HepG2 (cell line): ENCODE measurements around the gene FRMD1. TPM values are rescaled to one million over a fixed set of nuclear protein-coding genes. Genes with fewer than 3 reads are reported as not detected.

Experiments
- ETV6 ChIP-seq: sonication (generic); formaldehyde crosslinking; conservative IDR thresholded peaks from 2 replicates; pipeline ENCODE4 v1.4.0; 2020; ENCODE audit warnings: missing genetic modification reagents
- HCFC1 ChIP-seq: fragments of 150-350 bp; IDR thresholded peaks from 2 replicates; pipeline ENCODE4 v1.6.1; 2014; ENCODE audit warnings: low read depth, low read length
- NFKBIZ ChIP-seq: IDR thresholded peaks from 2 replicates; pipeline ENCODE4 v1.6.1; 2018; ENCODE audit warnings: missing genetic modification reagents, missing compliant biosample characterization
- RFX1 ChIP-seq: fragments of 450-650 bp; IDR thresholded peaks from 2 replicates; pipeline ENCODE4 v1.6.1; 2017
- SP4 ChIP-seq: sonication (generic); formaldehyde crosslinking; IDR thresholded peaks from 2 replicates; pipeline ENCODE4 v1.8.1; 2023; ENCODE audit warnings: mild to moderate bottlenecking, missing genetic modification reagents
- TAF15 ChIP-seq: fragments of 200-400 bp; formaldehyde crosslinking; IDR thresholded peaks from one replicate; pipeline ENCODE4 v1.6.1; 2018; ENCODE audit warnings: mild to moderate bottlenecking, low read depth, low read length; ENCODE audit not compliant: poor library complexity, severe bottlenecking
- THAP11 ChIP-seq: IDR thresholded peaks from 2 replicates; pipeline ENCODE4 v1.6.1; 2016; ENCODE audit warnings: missing biosample characterization, missing genetic modification reagents
- ZNF180 ChIP-seq: sonication (generic); formaldehyde crosslinking; IDR thresholded peaks from 2 replicates; pipeline ENCODE4 v1.4.0; 2020; ENCODE audit warnings: low read depth, missing genetic modification reagents, borderline replicate concordance
- ZNF3 ChIP-seq: IDR thresholded peaks from 2 replicates; pipeline ENCODE4 v1.7.0; 2017; ENCODE audit warnings: inconsistent platforms
- ZNF382 ChIP-seq: sonication (generic); formaldehyde crosslinking; IDR thresholded peaks from 2 replicates; pipeline ENCODE4 v1.5.0; 2020; ENCODE audit warnings: missing genetic modification reagents, mild to moderate bottlenecking, borderline replicate concordance
- ZNF891 ChIP-seq: sonication (generic); formaldehyde crosslinking; IDR thresholded peaks from 2 replicates; pipeline ENCODE4 v1.5.0; 2020; ENCODE audit warnings: mild to moderate bottlenecking, missing genetic modification reagents
- ZSCAN31 ChIP-seq: sonication (generic); formaldehyde crosslinking; IDR thresholded peaks from 2 replicates; pipeline ENCODE4 v1.5.0; 2020; ENCODE audit warnings: low read depth, mild to moderate bottlenecking, missing genetic modification reagents
- polyA plus RNA-seq, 8 experiments: library from polyadenylated mRNA; depleted of rRNA in 3 of 8; stranded (reverse) in 7 of 8; unstranded in 1 of 8; fragments of >200 nt; fragmentation: Illumina TruSeq in 4 of 8; extraction: Trizol in 4 of 8; gene quantifications; 2 replicates each; pipeline versions ENCODE4 v1.2.1 to v1.2.3, GENCODE V29; 2011 to 2016; ENCODE audit warnings: low read depth in 4 of 8, missing spikeins in 1 of 8, mixed read lengths in 1 of 8; ENCODE audit not compliant: insufficient read depth in 1 of 8
- total RNA-seq, 5 experiments: library from RNA; depleted of rRNA; stranded (reverse); fragments of >200 nt; fragmentation: Illumina TruSeq; extraction: Trizol; gene quantifications; 2 replicates each; pipeline ENCODE4 v1.2.3, GENCODE V29; 2016; ENCODE audit warnings: low read depth in 1 of 5
- TF ChIP-seq, protein P1 (sequence below): IDR thresholded peaks from 2 replicates; pipeline ENCODE4 v1.6.1; 2016
- TF ChIP-seq, protein P2 (sequence below): sonication (generic); formaldehyde crosslinking; IDR thresholded peaks from 2 replicates; pipeline ENCODE4 v1.4.0; 2020; ENCODE audit warnings: missing genetic modification reagents
- TF ChIP-seq, protein P3 (sequence below), 2 experiments: sonication (generic) in 1 of 2; formaldehyde crosslinking in 1 of 2; IDR thresholded peaks; 2 replicates each; pipeline versions ENCODE4 v1.4.0 to v1.6.1; 2018 to 2020; ENCODE audit warnings: missing genetic modification reagents in 2 of 2, borderline replicate concordance in 1 of 2, low read depth in 1 of 2, mild to moderate bottlenecking in 1 of 2, missing biosample characterization in 1 of 2
- TF ChIP-seq, protein P4 (sequence below): conservative IDR thresholded peaks from 2 replicates; pipeline ENCODE4 v1.6.1; 2018; ENCODE audit warnings: missing genetic modification reagents
- TF ChIP-seq, protein P5 (sequence below): sonication (generic); formaldehyde crosslinking; IDR thresholded peaks from 2 replicates; pipeline ENCODE4 v1.4.0; 2020; ENCODE audit warnings: mild to moderate bottlenecking, missing genetic modification reagents, borderline replicate concordance

FRMD1 gene
- total and polyA plus RNA-seq, 2 of the 13 experiments (the other 11 are each of a cell fraction or from before 2014, with no cell fraction given): 0.01 TPM; not detected in 1

DNA sequence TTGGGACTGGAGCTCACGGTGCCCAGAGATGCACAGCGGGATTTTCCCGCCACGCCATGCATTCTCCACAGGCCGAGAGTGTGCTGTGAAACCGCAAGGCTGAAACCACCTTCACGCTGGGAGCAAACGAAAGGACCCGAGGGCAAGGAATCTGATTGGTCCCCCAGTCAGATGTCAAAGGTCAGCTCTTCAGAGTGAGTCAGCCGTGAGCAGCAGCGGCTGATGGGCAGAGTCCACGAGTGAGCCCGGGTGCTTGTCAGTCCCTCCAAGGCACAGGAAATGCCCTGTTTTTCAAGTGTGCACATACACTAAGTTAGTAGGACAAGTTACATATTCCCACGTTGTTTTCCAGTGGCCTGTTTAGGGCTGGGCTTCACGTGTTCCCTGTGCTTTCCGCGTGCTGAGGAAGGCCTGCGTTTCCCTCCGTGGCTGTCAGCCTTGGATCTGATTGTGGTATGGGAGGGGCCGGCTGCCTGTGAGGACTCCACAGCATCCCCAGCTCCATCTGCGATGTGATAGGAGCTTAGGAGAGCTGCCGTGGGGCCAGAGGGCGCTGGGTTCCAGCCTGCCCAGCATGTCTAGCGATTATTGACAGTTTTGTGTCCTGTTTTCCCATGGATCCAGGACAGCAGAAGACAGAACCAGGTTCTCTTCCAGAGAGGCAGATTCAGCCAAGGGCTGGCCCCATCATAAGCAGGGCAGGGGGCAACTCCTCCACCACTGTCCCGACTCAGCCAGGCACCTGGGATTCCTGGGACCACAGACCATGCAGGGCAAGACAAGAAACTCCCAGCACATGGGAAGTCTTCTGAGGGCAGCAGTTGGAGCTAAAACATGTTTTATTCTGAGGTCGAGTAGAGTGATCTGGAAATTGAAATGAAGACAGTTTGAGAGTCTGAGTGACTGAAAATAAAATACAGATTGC lies 38.2 kb upstream of the FRMD1 start (continued):
- TF ChIP-seq, protein P1, sequence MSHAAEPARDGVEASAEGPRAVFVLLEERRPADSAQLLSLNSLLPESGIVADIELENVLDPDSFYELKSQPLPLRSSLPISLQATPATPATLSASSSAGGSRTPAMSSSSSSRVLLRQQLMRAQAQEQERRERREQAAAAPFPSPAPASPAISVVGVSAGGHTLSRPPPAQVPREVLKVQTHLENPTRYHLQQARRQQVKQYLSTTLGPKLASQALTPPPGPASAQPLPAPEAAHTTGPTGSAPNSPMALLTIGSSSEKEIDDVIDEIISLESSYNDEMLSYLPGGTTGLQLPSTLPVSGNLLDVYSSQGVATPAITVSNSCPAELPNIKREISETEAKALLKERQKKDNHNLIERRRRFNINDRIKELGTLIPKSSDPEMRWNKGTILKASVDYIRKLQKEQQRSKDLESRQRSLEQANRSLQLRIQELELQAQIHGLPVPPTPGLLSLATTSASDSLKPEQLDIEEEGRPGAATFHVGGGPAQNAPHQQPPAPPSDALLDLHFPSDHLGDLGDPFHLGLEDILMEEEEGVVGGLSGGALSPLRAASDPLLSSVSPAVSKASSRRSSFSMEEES: no peak
- TF ChIP-seq TAF15 (no peak), THAP11 (CRISPR knock-in tag) (no peak), ZNF180 (no peak), ZNF3 (CRISPR knock-in tag) (no peak), HCFC1 (no peak), ETV6 (CRISPR knock-in tag) (no peak), RFX1 (no peak), ZSCAN31 (CRISPR knock-in tag) (0 out of 2 replicates have a peak, but pooled peaks have one; percentile 66), ZNF382 (CRISPR knock-in tag) (no peak), ZNF891 (CRISPR knock-in tag) (peak; percentile 39; the same call in 1 of the 2 replicates), SP4 (CRISPR knock-in tag) (peak; percentile 44; the same call in 1 of the 2 replicates), NFKBIZ (CRISPR knock-in tag) (no peak)
- TF ChIP-seq, protein P2, sequence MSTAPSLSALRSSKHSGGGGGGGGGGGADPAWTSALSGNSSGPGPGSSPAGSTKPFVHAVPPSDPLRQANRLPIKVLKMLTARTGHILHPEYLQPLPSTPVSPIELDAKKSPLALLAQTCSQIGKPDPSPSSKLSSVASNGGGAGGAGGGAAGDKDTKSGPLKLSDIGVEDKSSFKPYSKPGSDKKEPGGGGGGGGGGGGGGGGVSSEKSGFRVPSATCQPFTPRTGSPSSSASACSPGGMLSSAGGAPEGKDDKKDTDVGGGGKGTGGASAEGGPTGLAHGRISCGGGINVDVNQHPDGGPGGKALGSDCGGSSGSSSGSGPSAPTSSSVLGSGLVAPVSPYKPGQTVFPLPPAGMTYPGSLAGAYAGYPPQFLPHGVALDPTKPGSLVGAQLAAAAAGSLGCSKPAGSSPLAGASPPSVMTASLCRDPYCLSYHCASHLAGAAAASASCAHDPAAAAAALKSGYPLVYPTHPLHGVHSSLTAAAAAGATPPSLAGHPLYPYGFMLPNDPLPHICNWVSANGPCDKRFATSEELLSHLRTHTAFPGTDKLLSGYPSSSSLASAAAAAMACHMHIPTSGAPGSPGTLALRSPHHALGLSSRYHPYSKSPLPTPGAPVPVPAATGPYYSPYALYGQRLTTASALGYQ (CRISPR knock-in tag): no peak
- TF ChIP-seq, protein P3, sequence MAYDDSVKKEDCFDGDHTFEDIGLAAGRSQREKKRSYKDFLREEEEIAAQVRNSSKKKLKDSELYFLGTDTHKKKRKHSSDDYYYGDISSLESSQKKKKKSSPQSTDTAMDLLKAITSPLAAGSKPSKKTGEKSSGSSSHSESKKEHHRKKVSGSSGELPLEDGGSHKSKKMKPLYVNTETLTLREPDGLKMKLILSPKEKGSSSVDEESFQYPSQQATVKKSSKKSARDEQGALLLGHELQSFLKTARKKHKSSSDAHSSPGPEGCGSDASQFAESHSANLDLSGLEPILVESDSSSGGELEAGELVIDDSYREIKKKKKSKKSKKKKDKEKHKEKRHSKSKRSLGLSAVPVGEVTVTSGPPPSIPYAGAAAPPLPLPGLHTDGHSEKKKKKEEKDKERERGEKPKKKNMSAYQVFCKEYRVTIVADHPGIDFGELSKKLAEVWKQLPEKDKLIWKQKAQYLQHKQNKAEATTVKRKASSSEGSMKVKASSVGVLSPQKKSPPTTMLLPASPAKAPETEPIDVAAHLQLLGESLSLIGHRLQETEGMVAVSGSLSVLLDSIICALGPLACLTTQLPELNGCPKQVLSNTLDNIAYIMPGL (CRISPR knock-in tag; IDR thresholded peaks at IDR 0.05; ENCODE audit: borderline replicate concordance in 1 of 2, low read depth in 1 of 2): no peak; a peak in 1 of 4 replicates
- TF ChIP-seq, protein P4, sequence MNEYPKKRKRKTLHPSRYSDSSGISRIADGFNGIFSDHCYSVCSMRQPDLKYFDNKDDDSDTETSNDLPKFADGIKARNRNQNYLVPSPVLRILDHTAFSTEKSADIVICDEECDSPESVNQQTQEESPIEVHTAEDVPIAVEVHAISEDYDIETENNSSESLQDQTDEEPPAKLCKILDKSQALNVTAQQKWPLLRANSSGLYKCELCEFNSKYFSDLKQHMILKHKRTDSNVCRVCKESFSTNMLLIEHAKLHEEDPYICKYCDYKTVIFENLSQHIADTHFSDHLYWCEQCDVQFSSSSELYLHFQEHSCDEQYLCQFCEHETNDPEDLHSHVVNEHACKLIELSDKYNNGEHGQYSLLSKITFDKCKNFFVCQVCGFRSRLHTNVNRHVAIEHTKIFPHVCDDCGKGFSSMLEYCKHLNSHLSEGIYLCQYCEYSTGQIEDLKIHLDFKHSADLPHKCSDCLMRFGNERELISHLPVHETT (CRISPR knock-in tag): no peak
- TF ChIP-seq, protein P5, sequence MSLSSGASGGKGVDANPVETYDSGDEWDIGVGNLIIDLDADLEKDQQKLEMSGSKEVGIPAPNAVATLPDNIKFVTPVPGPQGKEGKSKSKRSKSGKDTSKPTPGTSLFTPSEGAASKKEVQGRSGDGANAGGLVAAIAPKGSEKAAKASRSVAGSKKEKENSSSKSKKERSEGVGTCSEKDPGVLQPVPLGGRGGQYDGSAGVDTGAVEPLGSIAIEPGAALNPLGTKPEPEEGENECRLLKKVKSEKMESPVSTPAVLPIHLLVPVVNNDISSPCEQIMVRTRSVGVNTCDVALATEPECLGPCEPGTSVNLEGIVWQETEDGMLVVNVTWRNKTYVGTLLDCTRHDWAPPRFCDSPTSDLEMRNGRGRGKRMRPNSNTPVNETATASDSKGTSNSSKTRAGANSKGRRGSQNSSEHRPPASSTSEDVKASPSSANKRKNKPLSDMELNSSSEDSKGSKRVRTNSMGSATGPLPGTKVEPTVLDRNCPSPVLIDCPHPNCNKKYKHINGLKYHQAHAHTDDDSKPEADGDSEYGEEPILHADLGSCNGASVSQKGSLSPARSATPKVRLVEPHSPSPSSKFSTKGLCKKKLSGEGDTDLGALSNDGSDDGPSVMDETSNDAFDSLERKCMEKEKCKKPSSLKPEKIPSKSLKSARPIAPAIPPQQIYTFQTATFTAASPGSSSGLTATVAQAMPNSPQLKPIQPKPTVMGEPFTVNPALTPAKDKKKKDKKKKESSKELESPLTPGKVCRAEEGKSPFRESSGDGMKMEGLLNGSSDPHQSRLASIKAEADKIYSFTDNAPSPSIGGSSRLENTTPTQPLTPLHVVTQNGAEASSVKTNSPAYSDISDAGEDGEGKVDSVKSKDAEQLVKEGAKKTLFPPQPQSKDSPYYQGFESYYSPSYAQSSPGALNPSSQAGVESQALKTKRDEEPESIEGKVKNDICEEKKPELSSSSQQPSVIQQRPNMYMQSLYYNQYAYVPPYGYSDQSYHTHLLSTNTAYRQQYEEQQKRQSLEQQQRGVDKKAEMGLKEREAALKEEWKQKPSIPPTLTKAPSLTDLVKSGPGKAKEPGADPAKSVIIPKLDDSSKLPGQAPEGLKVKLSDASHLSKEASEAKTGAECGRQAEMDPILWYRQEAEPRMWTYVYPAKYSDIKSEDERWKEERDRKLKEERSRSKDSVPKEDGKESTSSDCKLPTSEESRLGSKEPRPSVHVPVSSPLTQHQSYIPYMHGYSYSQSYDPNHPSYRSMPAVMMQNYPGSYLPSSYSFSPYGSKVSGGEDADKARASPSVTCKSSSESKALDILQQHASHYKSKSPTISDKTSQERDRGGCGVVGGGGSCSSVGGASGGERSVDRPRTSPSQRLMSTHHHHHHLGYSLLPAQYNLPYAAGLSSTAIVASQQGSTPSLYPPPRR (CRISPR knock-in tag): no peak
